Vagina (tissue), 2 donors: Measurements from ENCODE around the gene PROSER2. TPM values are rescaled to one million over a fixed set of nuclear protein-coding genes. Genes with fewer than 3 reads are reported as not detected.

Source experiments
- DNase-seq, 2 donors: peaks; one replicate each; pipeline ENCODE4 v3.0.0-alpha.2; 2017; ENCODE audit errors: extremely low spot score in 2 of 2
- H3K27ac ChIP-seq: fragments of 200-600 bp; sonication (generic); one replicate; pipeline ENCODE4 v1.5.1; 2019
- H3K27me3 ChIP-seq: fragments of 200-600 bp; sonication (generic); one replicate; pipeline ENCODE4 v1.5.1; 2019
- H3K36me3 ChIP-seq, 2 donors: fragments of 200-600 bp; sonication (generic); one replicate each; pipeline ENCODE4 v1.5.1; 2017 to 2019
- H3K4me1 ChIP-seq: fragments of 200-600 bp; sonication (generic); one replicate; pipeline ENCODE4 v1.5.1; 2019
- H3K4me3 ChIP-seq, 2 donors: fragments of 200-600 bp; sonication (generic); 1 replicate in 1 of 2; 2 replicates in 1 of 2; pipeline ENCODE4 v1.5.1; 2016 to 2019
- H3K9me3 ChIP-seq: fragments of 200-600 bp; sonication (generic); one replicate; pipeline ENCODE4 v1.5.1; 2019
- POLR2A ChIP-seq, 2 donors: fragments of 450-650 bp; IDR thresholded peaks; one replicate each; pipeline ENCODE4 v1.6.1; 2017; ENCODE audit warnings: antibody characterized with exemption in 2 of 2, mild to moderate bottlenecking in 2 of 2, moderate library complexity in 2 of 2
- POLR2AphosphoS5 ChIP-seq, 2 donors: sonication (generic); formaldehyde crosslinking; IDR thresholded peaks; one replicate each; pipeline ENCODE4 v1.9.0; 2017; ENCODE audit warnings: antibody characterized with exemption in 2 of 2, mild to moderate bottlenecking in 2 of 2, low read depth in 1 of 2; ENCODE audit not compliant: insufficient read depth in 1 of 2
- intact Hi-C: fragments of 100-400 bp; cut with DNase I; formaldehyde crosslinking; loops from one replicate; pipeline ENCODE4 v1.15.1; 2023
- total RNA-seq: library from RNA; depleted of rRNA; stranded (reverse); fragments of >200 nt; gene quantifications from one replicate; pipeline ENCODE4 v1.2.3, GENCODE V29; 2016
- TF ChIP-seq, protein P1 (sequence below), 3 experiments: fragments of 450-650 bp in 2 of 3; fragments of 200-600 bp in 1 of 3; sonication (generic) in 1 of 3; IDR thresholded peaks; one replicate each; pipeline ENCODE4 v1.5.1; 2017 to 2019; ENCODE audit warnings: antibody characterized with exemption in 3 of 3, mild to moderate bottlenecking in 2 of 3, moderate library complexity in 2 of 3

Gene PROSER2
- total RNA-seq, 1 donor from 2014 or later: 8.1 TPM

DNA sequence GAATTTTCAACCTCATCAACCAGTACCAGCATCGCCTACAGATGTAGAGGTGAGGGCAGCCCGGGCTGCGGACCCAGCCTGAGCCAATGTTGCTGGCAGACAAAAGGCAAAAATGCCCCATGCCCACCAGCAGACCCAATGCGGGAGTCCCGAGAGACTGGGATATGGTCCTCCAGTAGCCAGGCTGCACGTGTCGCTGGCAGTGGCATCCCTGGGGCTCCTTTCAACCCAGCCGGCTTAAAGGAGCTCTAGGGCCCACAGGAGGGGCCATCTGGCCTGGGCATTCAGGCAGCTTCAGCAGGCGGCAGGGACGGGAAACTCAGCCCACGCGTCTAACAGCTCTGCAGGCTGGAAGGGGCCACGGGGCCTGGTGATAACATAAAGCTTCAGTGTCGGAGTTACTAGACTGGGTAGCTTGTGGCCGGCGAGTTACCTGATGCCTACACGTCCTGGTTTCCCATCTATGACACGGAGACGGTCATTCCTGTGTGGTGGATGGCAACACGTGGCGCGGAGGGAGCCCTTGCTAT, 70.7 kb downstream of the PROSER2 start:
- Histone ChIP-seq H3K4me3 (no peak overlapping the region), H3K36me3 (no peaks in the 10 kb centered on the region), H3K9me3 (no peaks in the 10 kb centered on the region), H3K27me3 (no peaks in the 10 kb centered on the region), H3K27ac (no peak overlapping the region), H3K4me1 (no peaks in the 10 kb centered on the region)
- intact Hi-C loops: no loop called here
- DNase-seq: no peak
- TF ChIP-seq POLR2A (IDR thresholded peaks at IDR 0.05) (no peak), POLR2AphosphoS5 (IDR thresholded peaks at IDR 0.05; ENCODE audit: insufficient read depth in 1 of 2, low read depth in 1 of 2) (no peak)
- TF ChIP-seq, protein P1, sequence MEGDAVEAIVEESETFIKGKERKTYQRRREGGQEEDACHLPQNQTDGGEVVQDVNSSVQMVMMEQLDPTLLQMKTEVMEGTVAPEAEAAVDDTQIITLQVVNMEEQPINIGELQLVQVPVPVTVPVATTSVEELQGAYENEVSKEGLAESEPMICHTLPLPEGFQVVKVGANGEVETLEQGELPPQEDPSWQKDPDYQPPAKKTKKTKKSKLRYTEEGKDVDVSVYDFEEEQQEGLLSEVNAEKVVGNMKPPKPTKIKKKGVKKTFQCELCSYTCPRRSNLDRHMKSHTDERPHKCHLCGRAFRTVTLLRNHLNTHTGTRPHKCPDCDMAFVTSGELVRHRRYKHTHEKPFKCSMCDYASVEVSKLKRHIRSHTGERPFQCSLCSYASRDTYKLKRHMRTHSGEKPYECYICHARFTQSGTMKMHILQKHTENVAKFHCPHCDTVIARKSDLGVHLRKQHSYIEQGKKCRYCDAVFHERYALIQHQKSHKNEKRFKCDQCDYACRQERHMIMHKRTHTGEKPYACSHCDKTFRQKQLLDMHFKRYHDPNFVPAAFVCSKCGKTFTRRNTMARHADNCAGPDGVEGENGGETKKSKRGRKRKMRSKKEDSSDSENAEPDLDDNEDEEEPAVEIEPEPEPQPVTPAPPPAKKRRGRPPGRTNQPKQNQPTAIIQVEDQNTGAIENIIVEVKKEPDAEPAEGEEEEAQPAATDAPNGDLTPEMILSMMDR (IDR thresholded peaks at IDR 0.05): no peak

DNA sequence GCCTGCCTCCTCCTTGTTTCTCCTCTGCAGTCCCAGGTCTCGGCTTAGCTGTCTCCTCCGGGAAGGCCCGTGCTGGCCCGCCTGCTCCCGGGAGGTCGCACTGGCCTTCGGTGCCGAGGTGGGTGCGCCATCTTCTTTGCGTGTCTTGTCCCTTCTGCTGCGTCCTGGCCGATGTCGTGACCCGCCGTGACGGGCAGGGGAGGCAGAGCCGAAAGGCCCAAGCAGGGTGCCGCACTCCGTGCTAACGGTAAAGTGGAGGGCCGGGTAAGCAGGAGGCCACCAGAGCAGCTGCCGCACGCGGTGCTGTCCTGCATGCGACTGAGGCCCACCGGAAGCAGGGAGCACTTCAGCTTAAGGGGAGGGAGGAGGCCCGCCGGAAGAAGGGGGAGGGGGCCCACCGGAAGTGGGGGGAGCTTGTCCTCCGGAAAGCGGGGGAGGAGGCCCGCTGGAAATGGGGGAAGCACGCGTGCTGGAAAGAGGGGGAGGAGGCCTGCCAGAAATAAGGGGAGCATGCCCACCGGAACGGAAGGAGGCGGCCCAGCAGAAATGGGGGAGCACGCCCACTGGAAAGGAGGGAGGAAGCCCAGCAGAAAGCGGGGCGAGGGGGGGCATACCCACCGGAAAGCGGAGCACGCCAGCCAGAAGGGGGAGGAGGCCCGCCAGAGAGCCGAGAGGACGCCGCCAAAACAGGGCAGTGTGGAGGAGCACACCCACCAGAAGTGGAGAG, 71.4 kb downstream of the PROSER2 start:
- intact Hi-C loops: no loop called here
- no peaks in the 10 kb centered on the region for H3K36me3 ChIP-seq
- no peaks in the 10 kb centered on the region for H3K4me1 ChIP-seq
- no peak for TF ChIP-seq POLR2A (IDR thresholded peaks at IDR 0.05)
- no peak for TF ChIP-seq POLR2AphosphoS5 (IDR thresholded peaks at IDR 0.05; ENCODE audit: insufficient read depth in 1 of 2, low read depth in 1 of 2)
- TF ChIP-seq, protein P1 (IDR thresholded peaks at IDR 0.05): no peak
- H3K27me3 ChIP-seq: no peaks in the 10 kb centered on the region
- DNase-seq: no peak
- H3K27ac ChIP-seq: no peak overlapping the region
- no peaks in the 10 kb centered on the region for H3K9me3 ChIP-seq
- no peak overlapping the region for H3K4me3 ChIP-seq

DNA sequence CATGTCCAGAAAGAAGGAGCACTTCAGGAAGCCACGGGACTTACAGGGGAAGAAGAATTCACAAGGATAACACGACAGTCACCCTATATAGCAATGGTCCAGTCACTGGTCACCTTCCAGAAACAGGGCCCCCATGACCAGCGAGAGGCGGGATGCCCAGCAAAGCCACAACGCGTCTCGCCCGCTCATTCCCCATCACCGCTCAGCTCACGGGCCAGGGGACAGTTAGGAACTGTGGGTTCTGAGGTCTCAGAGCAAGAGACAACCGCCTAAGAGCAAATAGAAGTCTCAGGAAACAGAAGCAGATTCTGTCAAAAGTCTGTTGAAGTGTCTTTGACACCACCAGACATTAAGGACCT, 71.9 kb downstream of the PROSER2 start:
- no peaks in the 10 kb centered on the region for H3K9me3 ChIP-seq
- TF ChIP-seq POLR2AphosphoS5 (IDR thresholded peaks at IDR 0.05; ENCODE audit: insufficient read depth in 1 of 2, low read depth in 1 of 2) (no peak), POLR2A (IDR thresholded peaks at IDR 0.05) (no peak)
- TF ChIP-seq, protein P1 (IDR thresholded peaks at IDR 0.05): no peak
- H3K27ac ChIP-seq: no peak overlapping the region
- no peaks in the 10 kb centered on the region for H3K4me1 ChIP-seq
- H3K4me3 ChIP-seq: no peak overlapping the region
- intact Hi-C loops: no loop called here
- H3K27me3 ChIP-seq: no peaks in the 10 kb centered on the region
- DNase-seq: no peak
- no peaks in the 10 kb centered on the region for H3K36me3 ChIP-seq

DNA sequence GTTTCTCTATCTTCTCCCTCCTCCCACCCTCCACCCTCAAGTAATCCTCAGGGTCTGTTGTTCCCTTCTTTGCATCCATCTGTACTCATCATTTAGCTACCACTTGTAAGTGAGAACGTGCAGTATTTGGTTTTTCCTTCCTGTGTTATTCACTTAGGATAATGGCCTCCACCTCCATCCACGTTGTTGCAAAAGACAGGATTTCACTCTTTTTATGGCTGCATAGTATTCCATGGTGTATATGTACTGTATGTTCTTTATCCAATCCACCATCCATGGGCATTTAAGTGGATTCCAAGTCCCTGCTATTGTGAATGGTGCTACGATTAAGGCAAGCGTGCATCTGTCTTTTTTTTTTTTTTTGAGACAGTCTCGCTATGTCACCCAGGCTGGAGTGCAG, 72.4 kb downstream of the PROSER2 start:
- no peaks in the 10 kb centered on the region for H3K36me3 ChIP-seq
- TF ChIP-seq POLR2A (IDR thresholded peaks at IDR 0.05) (no peak), POLR2AphosphoS5 (IDR thresholded peaks at IDR 0.05; ENCODE audit: insufficient read depth in 1 of 2, low read depth in 1 of 2) (no peak)
- TF ChIP-seq, protein P1 (IDR thresholded peaks at IDR 0.05): no peak
- no peak overlapping the region for H3K4me3 ChIP-seq
- no peak overlapping the region for H3K27ac ChIP-seq
- H3K9me3 ChIP-seq: no peaks in the 10 kb centered on the region
- H3K4me1 ChIP-seq: no peaks in the 10 kb centered on the region
- DNase-seq: no peak
- no peaks in the 10 kb centered on the region for H3K27me3 ChIP-seq
- intact Hi-C loops: no loop called here

DNA sequence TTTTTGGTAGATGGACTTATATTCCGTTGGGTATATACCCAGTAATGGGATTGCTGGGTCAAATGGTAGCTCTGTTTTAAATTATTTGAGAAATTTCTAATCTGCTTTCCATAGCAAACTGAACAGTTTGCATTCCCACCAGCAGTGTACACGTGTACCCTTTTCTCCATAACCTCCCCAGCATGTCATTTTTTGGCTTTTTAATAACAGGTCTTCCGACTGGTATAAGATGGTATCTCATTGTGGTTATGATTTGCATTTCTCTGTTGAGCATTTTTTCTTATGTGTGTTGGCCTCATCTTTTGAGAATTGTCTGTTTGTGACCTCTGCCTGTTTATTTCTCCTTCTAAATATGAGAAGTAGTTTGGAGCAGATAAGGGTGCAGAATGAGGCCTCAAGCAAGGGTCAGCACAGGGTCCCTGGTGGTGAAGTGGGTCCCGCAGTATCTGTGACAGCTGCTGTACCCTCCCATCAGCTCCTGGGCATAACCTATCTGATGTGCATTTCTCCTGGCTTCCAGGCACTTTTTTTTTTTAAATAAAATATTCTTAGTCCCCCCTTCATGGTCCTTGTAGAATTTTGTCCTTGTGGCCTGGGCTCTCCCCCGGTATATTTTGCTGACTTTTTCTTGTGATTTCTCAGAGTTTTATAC, 73.5 kb downstream of the PROSER2 start:
- Histone ChIP-seq H3K9me3 (no peaks in the 10 kb centered on the region), H3K27me3 (no peaks in the 10 kb centered on the region), H3K4me3 (no peak overlapping the region), H3K27ac (no peak overlapping the region), H3K4me1 (no peaks in the 10 kb centered on the region), H3K36me3 (no peaks in the 10 kb centered on the region)
- DNase-seq: no peak
- intact Hi-C loops: no loop called here
- TF ChIP-seq, protein P1 (IDR thresholded peaks at IDR 0.05): no peak
- no peak for TF ChIP-seq POLR2A (IDR thresholded peaks at IDR 0.05)
